Panc1 (cell line): ENCODE data around the gene QKI. TPM values are rescaled to one million over a fixed set of nuclear protein-coding genes. Genes with fewer than 3 reads are reported as not detected.

ENCODE experiments used
- ATAC-seq: fragments of 200-7000 bp; cut with Tn5 transposase; 2 replicates; pipeline ENCODE4 v1.9.1; 2020; ENCODE audit warnings: mild to moderate bottlenecking, moderate library complexity
- BruUV-seq: library from RNA; stranded (reverse); fragments of 400-500 nt; replicated peaks from 2 replicates; lab custom pipeline; 2021; lab: Mats Ljungman, UMichigan
- CTCF ChIA-PET: fragments of 300-600 bp; sonication (Branson Sonifier 250); formaldehyde crosslinking; loops from one replicate; lab custom pipeline; 2022; ENCODE audit warnings: antibody characterized with exemption; lab: Charles Lee
- POLR2A ChIA-PET: fragments of 300-600 bp; sonication (Branson Sonifier 250); formaldehyde crosslinking; loops from one replicate; lab custom pipeline; 2022; ENCODE audit warnings: antibody characterized with exemption; lab: Charles Lee
- DNase-seq: peaks from one replicate; pipeline ENCODE4 v3.0.0-alpha.2; 2010; ENCODE audit warnings: low read depth, low spot score
- H3K27ac ChIP-seq: 2 replicates; pipeline ENCODE4 v1.5.1; 2011; ENCODE audit warnings: mild to moderate bottlenecking, low read length, inconsistent platforms
- H3K27me3 ChIP-seq: fragments of 200-500 bp; sonication (Bioruptor generic); 2 replicates; pipeline ENCODE4 v1.6.0; 2014; ENCODE audit warnings: low read length, inconsistent platforms; ENCODE audit not compliant: control insufficient read depth, insufficient read depth
- H3K36me3 ChIP-seq: fragments of 200-500 bp; sonication (Bioruptor generic); 2 replicates; pipeline ENCODE4 v1.5.1; 2014; ENCODE audit warnings: inconsistent platforms, mild to moderate bottlenecking, low read length, moderate library complexity; ENCODE audit not compliant: control insufficient read depth, insufficient read depth
- H3K4me1 ChIP-seq: 2 replicates; pipeline ENCODE4 v1.5.1; 2011; ENCODE audit warnings: inconsistent platforms, mild to moderate bottlenecking, low read length, moderate library complexity; ENCODE audit not compliant: control insufficient read depth, insufficient read depth
- H3K4me3 ChIP-seq, 2 experiments: 2 replicates each; pipeline ENCODE4 v1.5.1; 2011 to 2012; ENCODE audit warnings: low read depth in 2 of 2, low read length in 2 of 2, mild to moderate bottlenecking in 2 of 2, inconsistent platforms in 1 of 2, moderate library complexity in 1 of 2
- H3K9me3 ChIP-seq: fragments of 200-500 bp; sonication (Bioruptor generic); 2 replicates; pipeline ENCODE4 v1.5.1; 2014; ENCODE audit warnings: low read depth, mild to moderate bottlenecking, inconsistent platforms, low read length, moderate library complexity; ENCODE audit not compliant: control insufficient read depth, insufficient read depth
- POLR2AphosphoS5 ChIP-seq: IDR thresholded peaks from 2 replicates; pipeline ENCODE4 v1.6.1; 2012; ENCODE audit warnings: mild to moderate bottlenecking, low read depth, low read length, moderate library complexity
- SIN3A ChIP-seq: IDR thresholded peaks from 2 replicates; pipeline ENCODE4 v1.6.1; 2012; ENCODE audit warnings: low read depth, mild to moderate bottlenecking, low read length, moderate library complexity, borderline replicate concordance; ENCODE audit not compliant: insufficient read depth
- TCF7L2 ChIP-seq: IDR thresholded peaks from 2 replicates; pipeline ENCODE4 v1.6.1; 2011; ENCODE audit warnings: mild to moderate bottlenecking, low read depth, low read length, inconsistent platforms
- in situ Hi-C: cut with HindIII; loops from 2 replicates; pipeline ENCODE4 v1.10.0; 2016; ENCODE audit warnings: low sequenced_read_pairs, low pct_unique_long_range_greater_than_20kb
- intact Hi-C: fragments of 100-400 bp; cut with micrococcal nuclease; formaldehyde crosslinking; loops from one replicate; pipeline ENCODE4 v1.10.0; 2022; ENCODE audit not compliant: unreplicated experiment
- total RNA-seq: library from RNA; stranded (reverse); gene quantifications from one replicate; pipeline ENCODE4 v1.2.1, GENCODE V29; 2021; ENCODE audit not compliant: unreplicated experiment
- TF ChIP-seq, protein P1 (sequence below): fragments of 450-650 bp; IDR thresholded peaks from 2 replicates; pipeline ENCODE4 v1.5.1; 2017; ENCODE audit warnings: mild to moderate bottlenecking
- TF ChIP-seq, protein P2 (sequence below), 2 experiments: IDR thresholded peaks; 2 replicates each; pipeline ENCODE4 v1.6.1; 2011 to 2012; ENCODE audit warnings: low read depth in 2 of 2, control low read depth in 1 of 2, low read length in 1 of 2, mild to moderate bottlenecking in 1 of 2, moderate library complexity in 1 of 2; ENCODE audit not compliant: insufficient read depth in 1 of 2

Gene QKI
- total RNA-seq, 1 experiment from 2014 or later, result 176 TPM

DNA sequence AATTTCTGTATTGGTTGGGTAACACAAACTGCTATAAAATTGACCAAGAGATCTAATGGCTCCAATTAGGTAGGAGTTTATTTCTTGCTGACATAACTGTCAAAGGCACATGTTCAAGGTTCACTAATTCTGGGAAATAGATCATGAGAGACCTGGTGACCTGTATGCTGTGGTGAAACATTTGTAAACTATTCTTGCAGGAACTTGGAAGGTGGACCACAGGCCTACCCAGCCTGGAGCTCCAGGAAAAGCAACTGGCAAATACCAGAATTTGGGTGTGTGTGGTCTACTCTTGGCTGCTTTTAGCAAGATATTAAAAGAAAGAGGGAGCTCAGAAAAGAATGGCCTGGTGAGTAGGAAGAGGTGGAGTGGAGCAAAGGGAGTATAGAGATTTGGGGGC is 184.6 kb downstream of the QKI start:
- in situ Hi-C loops, result no loop called here
- BruUV-seq, result no TSS peak

DNA sequence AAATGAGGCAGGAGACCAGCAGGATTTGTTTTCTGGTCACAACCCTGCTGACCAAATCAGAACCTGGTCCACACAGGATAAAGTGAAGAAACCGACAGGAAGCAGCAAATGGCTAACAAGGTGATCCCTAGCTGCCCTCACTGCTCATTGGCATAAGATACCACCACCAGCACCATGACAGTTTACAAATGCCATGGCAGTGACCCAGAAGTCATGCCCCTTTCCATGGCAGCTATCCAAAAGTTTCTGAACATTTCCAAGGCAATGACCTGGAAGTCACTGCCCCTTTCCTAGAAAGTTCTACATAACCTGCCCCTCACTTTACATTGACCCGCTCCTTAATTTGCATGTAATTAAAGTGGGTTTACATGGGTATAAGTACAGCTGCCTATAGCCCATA is 185.2 kb downstream of the QKI start:
- no peak for DNase-seq
- ATAC-seq, result no peak
- no peak overlapping the region for H3K27ac ChIP-seq
- no peaks in the 10 kb centered on the region for H3K4me1 ChIP-seq
- no peaks in the 10 kb centered on the region for H3K9me3 ChIP-seq
- POLR2A ChIA-PET, result no interaction called here
- BruUV-seq, result no TSS peak
- CTCF ChIA-PET, result no interaction called here
- intact Hi-C loops, result no loop called here
- no peaks in the 10 kb centered on the region for H3K36me3 ChIP-seq
- TF ChIP-seq SIN3A (no peak), POLR2AphosphoS5 (no peak), TCF7L2 (no peak)
- TF ChIP-seq, protein P1, sequence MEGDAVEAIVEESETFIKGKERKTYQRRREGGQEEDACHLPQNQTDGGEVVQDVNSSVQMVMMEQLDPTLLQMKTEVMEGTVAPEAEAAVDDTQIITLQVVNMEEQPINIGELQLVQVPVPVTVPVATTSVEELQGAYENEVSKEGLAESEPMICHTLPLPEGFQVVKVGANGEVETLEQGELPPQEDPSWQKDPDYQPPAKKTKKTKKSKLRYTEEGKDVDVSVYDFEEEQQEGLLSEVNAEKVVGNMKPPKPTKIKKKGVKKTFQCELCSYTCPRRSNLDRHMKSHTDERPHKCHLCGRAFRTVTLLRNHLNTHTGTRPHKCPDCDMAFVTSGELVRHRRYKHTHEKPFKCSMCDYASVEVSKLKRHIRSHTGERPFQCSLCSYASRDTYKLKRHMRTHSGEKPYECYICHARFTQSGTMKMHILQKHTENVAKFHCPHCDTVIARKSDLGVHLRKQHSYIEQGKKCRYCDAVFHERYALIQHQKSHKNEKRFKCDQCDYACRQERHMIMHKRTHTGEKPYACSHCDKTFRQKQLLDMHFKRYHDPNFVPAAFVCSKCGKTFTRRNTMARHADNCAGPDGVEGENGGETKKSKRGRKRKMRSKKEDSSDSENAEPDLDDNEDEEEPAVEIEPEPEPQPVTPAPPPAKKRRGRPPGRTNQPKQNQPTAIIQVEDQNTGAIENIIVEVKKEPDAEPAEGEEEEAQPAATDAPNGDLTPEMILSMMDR, result no peak
- TF ChIP-seq, protein P2, sequence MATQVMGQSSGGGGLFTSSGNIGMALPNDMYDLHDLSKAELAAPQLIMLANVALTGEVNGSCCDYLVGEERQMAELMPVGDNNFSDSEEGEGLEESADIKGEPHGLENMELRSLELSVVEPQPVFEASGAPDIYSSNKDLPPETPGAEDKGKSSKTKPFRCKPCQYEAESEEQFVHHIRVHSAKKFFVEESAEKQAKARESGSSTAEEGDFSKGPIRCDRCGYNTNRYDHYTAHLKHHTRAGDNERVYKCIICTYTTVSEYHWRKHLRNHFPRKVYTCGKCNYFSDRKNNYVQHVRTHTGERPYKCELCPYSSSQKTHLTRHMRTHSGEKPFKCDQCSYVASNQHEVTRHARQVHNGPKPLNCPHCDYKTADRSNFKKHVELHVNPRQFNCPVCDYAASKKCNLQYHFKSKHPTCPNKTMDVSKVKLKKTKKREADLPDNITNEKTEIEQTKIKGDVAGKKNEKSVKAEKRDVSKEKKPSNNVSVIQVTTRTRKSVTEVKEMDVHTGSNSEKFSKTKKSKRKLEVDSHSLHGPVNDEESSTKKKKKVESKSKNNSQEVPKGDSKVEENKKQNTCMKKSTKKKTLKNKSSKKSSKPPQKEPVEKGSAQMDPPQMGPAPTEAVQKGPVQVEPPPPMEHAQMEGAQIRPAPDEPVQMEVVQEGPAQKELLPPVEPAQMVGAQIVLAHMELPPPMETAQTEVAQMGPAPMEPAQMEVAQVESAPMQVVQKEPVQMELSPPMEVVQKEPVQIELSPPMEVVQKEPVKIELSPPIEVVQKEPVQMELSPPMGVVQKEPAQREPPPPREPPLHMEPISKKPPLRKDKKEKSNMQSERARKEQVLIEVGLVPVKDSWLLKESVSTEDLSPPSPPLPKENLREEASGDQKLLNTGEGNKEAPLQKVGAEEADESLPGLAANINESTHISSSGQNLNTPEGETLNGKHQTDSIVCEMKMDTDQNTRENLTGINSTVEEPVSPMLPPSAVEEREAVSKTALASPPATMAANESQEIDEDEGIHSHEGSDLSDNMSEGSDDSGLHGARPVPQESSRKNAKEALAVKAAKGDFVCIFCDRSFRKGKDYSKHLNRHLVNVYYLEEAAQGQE (IDR thresholded peaks at IDR 0.05; ENCODE audit: insufficient read depth in 1 of 2, low read depth in 2 of 2, low read length in 1 of 2), result no peak
- no peaks in the 10 kb centered on the region for H3K27me3 ChIP-seq
- H3K4me3 ChIP-seq, result no peak overlapping the region
- in situ Hi-C loops, result no loop called here

More for the DNA sequence above, 184.6 kb downstream of the QKI start:
- ATAC-seq (no peak), DNase-seq (no peak)
- H3K27me3 ChIP-seq, result no peaks in the 10 kb centered on the region
- no peaks in the 10 kb centered on the region for H3K4me1 ChIP-seq
- no peak overlapping the region for H3K4me3 ChIP-seq
- intact Hi-C loops, result no loop called here
- TF ChIP-seq, protein P1, result no peak
- TF ChIP-seq SIN3A, result no peak
- H3K27ac ChIP-seq, result no peak overlapping the region
- H3K36me3 ChIP-seq, result no peaks in the 10 kb centered on the region
- H3K9me3 ChIP-seq, result no peaks in the 10 kb centered on the region
- POLR2A ChIA-PET, result no interaction called here
- CTCF ChIA-PET, result no interaction called here

DNA sequence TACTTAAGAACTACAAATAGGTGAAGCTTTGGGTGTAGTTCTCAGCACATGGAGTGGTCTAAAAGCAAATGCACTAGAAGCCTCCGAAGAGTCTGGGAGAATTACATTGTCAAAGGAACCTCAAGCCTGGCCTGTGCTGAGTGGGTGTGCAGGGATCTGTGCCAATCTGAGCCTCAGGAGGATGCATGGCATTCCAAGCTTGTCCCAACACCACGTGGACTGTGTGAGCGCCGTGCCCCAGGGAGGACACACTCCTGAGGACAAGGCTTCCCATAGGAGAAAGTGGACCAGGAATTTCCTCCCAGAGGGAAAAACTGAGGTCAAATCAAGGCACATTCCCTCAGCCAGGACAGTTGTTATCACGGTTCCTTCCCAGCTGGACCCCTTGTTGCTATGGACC is 185.8 kb downstream of the QKI start:
- in situ Hi-C loops, result no loop called here
- Histone ChIP-seq H3K27ac (no peak overlapping the region), H3K9me3 (no peaks in the 10 kb centered on the region), H3K36me3 (no peaks in the 10 kb centered on the region), H3K4me3 (no peak overlapping the region), H3K27me3 (no peaks in the 10 kb centered on the region), H3K4me1 (no peaks in the 10 kb centered on the region)
- CTCF ChIA-PET, result no interaction called here
- no TSS peak for BruUV-seq
- DNase-seq (no peak), ATAC-seq (no peak)
- intact Hi-C loops, result no loop called here
- POLR2A ChIA-PET, result no interaction called here
- TF ChIP-seq TCF7L2, result no peak
- no peak for TF ChIP-seq POLR2AphosphoS5
- TF ChIP-seq, protein P2 (IDR thresholded peaks at IDR 0.05; ENCODE audit: insufficient read depth in 1 of 2, low read depth in 2 of 2, low read length in 1 of 2), result no peak
- TF ChIP-seq SIN3A, result no peak
- TF ChIP-seq, protein P1, result no peak
